ENCODE measurements around the gene UCP2.
"Not testable (repeated sequence)": the region's sequence is repeated elsewhere in the genome, so short reads cannot be mapped to it uniquely, and the experiment has no call there.

The UCP2 gene

DNA sequence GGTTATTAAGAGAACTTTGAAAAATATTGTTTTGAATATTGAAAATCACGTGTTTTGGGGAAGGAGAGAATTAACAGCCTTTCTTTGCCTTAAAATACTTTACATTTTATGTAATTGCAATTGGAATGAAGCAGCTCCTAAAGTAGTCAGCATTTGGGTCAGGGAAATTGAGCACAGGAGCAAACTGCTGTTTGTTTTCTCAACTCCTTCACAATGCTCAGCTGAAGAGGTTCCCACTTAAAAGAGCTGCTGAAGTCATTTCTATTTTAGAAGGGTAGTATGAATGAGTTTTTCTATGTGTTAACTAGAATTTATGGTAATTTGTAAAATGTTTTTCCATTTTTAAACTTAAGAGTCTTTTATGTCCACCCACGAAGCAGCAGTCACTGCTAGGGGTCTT lies 8.1 kb upstream of the UCP2 start:
- no peak for DNase-seq

GRCh38 chr11:73989156-73989555 lies 6.5 kb upstream of the UCP2 start:
- no peak for DNase-seq

GRCh38 chr11:73988227-73988626 lies 5.6 kb upstream of the UCP2 start:
- DNase-seq = no peak

- DNase-seq = not testable (repeated sequence)
Observed at GRCh38 chr11:73985661-73986060, 3.0 kb upstream of the UCP2 start.

DNA sequence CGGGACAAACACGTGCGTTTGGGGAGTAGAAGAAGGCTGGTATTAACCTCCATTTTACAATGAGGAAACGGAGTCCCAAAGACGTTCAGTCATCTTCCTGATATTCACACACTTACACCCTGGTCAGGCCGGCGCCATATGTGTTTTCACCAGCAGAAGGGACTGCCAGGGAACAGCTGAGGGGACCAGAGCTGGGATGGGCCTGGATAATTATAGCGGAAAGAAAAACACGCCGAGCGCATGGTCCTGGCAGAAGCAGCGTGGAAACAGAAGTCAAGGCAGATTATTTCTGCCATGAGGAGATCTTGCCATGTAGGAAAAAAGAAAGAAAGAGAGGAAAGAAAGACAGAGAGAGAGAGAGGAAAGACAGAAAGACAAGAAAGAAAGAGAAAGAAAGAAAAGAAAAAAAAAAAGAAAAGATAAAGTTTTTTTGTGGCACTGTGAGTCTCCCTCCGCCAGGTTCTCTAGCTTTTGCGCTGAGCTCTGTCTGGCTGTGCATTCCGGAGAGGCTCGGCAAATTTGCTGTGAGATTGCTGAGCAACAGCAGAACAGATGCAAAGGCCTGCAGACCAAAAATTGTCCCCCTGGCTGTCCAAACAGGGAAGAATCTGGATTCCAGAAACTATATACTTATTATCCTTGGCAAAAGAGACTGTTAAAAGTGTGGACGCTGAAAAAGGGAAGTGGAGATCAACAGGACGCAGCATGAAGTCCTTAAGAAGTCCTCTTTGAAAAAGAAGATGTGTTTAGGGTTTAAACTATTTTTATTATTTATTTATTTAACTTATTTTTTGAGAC lies 1.3 kb upstream of the UCP2 start:
- DNase-seq = no peak

GRCh38 chr11:73982990-73983740 lies 522 bp upstream of the UCP2 start:
- peak; percentile 87 for DNase-seq

- DNase-seq = no peak
Observed at GRCh38 chr11:73981051-73981805, 1.4 kb downstream of the UCP2 start.

GRCh38 chr11:73980001-73980961 lies 2.4 kb downstream of the UCP2 start:
- no peak for DNase-seq

DNA sequence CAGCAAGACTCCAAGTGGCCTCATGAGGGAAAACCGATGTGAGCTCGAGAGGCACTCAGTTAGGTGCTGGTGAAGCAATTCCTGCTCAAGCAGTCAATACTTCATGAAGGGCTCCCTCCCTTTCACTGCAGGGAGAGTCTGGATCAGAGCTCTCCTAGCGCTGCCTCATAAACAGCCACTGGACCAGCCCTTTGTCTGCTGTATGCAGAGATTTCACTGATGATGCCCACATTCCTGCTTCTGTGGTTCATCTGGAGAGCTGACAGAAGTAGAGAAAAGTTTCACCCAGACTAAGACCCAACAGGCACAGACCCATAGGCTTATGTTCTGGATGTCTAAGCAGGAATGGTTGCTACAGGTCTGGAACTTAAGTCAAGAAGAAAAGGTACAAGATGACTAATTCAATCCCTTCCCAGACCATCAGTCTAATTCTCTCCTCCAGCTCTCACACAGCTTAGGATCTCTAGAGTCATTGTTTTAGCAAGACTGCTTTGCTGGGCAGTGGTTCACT lies 4.0 kb downstream of the UCP2 start:
- no peak for DNase-seq

DNA sequence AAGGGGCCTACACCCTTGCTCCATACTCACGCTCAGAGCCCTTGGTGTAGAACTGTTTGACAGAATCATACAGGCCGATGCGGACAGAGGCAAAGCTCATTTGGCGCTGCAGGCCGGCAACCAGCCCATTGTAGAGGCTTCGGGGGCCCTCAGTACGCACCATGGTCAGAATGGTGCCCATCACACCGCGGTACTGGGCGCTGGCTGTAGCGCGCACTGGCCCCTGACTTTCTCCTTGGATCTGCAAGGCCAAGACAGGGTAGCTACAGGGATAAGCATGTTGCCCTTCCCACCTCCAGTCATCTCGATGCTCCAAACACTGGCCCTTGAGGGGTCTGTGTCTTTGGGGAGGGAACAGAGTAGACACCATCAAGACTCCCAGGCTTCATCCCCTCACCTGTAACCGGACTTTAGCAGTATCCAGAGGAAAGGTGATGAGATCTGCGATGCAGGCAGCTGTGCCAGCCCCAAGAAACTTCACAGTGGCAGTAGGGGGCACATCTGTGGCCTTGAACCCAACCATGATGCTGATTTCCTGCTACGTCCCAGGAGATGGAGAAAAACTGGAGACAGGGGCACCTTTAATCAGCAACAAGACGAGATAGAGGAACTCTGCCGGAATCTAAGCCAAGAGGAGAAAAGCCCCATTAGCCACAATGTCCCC lies 4.7 kb downstream of the UCP2 start:
- DNase-seq = no peak

DNA sequence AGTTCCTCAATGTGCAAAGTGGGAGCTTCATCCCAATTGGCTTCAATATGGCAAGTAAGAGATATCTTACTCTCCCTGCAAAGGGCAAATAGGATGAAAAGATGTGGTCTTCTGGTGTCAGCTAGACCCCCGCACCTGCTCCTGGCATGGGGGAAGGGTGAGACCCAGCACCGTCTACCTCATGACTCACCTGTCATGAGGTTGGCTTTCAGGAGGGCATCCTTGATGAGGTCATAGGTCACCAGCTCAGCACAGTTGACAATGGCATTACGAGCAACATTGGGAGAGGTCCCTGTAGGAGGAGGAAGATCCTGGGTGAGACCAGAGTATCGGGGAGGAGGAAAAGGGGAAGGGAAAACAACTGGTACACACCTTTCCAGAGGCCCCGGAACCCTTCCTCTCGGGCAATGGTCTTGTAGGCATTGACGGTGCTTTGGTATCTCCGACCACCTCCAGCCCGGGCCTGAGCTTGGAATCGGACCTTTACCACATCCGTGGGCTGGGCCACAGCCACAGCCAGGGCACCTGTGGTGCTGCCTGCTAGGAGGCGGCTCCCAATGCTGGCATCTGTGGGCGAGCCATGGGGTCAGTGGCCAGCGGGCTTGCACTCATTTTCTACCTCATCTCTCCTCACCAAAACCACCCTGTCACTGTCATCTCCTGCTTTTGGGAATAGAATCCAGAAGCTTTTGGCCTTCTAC lies 6.0 kb downstream of the UCP2 start:
- DNase-seq = no peak

DNA sequence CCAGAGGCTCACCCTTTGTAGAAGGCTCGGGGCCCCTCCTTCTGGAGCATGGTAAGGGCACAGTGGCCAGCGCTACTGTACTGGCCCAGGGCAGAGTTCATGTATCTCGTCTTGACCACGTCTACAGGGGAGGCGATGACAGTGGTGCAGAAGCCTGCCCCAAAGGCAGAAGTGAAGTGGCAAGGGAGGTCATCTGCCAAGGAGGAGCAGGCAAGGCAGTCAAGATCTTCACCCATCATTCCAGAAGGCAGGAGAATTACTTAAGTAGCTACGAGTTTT lies 7.2 kb downstream of the UCP2 start:
- DNase-seq = no peak

GRCh38 chr11:73974604-73975478 lies 7.8 kb downstream of the UCP2 start:
- no peak for DNase-seq

- no peak for DNase-seq
Observed at GRCh38 chr11:73972620-73973449, 9.8 kb downstream of the UCP2 start.

- DNase-seq = no peak
Observed at GRCh38 chr11:73972187-73972586, 10.5 kb downstream of the UCP2 start.

DNA sequence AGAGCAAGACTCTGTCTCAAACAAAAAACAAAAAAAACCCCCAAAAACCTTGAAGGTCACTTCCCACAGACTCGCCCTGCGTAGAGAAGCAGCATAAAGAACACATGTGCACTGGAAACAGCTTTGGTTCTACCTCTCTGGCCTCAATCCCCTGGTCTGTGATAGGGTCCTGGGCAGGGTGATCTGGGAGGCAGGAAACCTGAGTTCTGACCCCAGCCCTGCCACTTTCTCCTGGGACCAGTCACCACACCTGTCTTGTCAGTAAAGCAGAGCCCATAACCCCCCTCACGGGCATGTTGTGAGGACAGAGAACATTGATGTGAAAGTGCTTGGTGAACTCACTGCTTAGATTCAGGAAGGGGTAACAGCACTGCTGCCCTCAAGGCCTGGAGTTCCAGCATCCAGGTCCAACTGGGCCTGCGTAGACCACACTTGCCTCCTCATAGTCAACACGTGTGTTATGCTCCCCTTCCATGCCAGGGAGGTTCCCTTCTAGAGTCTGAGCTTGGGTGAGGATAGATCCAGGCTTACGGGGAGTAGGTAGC lies 11.4 kb downstream of the UCP2 start:
- DNase-seq = no peak

- DNase-seq = no peak
Observed at GRCh38 chr11:73969991-73970800, 12.4 kb downstream of the UCP2 start.

GRCh38 chr11:73969091-73969490 lies 13.6 kb downstream of the UCP2 start:
- DNase-seq = no peak
